Breast epithelium (tissue), 3 donors: ENCODE measurements around the gene SYK.

Source experiments
- CTCF ChIP-seq, 3 donors: fragments of 450-650 bp; IDR thresholded peaks; one replicate each; pipeline ENCODE4 v1.5.1; 2016 to 2017; ENCODE audit warnings: antibody characterized with exemption in 3 of 3, mild to moderate bottlenecking in 3 of 3, moderate library complexity in 3 of 3
- POLR2A ChIP-seq: fragments of 450-650 bp; IDR thresholded peaks from one replicate; pipeline ENCODE4 v1.6.1; 2016; ENCODE audit warnings: antibody characterized with exemption, mild to moderate bottlenecking, moderate library complexity

- TF ChIP-seq CTCF (IDR thresholded peaks at IDR 0.05) (no peak), POLR2A (no peak)
Observed at GRCh38 chr9:90801973-90802322, 329 bp downstream of the SYK start.
